ENCODE data around the gene CDC42BPB.

Gene CDC42BPB

GRCh38 chr14:103013028-103013427 is 44.3 kb downstream of the CDC42BPB start:
- ATAC-seq: no peak

DNA sequence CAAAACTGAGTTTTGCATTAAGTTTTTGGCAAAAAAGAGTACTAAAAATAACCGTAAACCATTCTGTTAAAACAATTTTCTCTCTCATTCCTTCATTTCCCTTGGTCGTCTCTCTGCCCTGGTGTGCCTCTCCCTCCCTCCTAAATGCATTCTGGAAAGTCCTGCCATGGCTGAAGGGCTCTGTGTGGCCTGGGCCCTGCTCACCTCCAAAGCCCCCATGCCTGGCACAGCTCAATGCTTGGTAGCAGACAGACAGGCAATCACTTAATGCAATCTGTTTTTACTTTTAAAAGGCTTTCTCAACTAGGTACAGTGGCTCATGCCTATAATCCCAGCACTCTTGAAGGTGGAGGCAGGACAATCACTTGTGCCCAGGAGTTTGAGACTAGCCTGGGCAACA is 47.8 kb downstream of the CDC42BPB start:
- ATAC-seq: no peak

DNA sequence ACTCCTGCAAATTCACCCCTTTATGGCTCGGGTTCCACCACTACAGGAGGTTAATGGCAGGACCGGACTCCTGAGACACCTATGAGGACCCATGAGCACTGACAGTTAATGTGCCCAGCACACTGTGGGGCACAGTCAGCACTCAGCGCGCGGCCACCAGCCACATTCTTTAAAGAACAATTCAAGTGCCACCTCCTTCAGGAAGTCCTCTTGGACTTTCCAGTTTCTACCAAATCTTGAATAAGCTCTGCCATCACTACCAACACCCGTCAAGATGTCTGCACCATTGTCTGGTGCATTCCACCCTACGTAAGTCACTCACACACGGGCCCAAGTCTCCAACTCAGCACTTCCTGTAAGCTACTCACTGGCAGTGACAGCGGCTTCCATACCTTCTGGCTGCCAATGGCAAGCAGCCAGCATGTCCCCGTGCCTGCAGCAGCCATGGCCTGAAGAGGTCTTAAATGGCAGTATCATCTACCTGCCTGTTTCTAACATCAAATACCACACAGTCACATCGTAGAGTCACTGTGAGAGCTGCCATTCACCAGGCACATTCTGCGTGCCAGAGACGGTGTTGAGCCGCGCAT is 48.5 kb downstream of the CDC42BPB start:
- no peak for ATAC-seq

- no peak for ATAC-seq
Observed at GRCh38 chr14:103008126-103008525, 49.2 kb downstream of the CDC42BPB start.

GRCh38 chr14:103007555-103007954 is 49.8 kb downstream of the CDC42BPB start:
- ATAC-seq: no peak

- ATAC-seq: no peak
Observed at GRCh38 chr14:103006991-103007520, 50.3 kb downstream of the CDC42BPB start.

DNA sequence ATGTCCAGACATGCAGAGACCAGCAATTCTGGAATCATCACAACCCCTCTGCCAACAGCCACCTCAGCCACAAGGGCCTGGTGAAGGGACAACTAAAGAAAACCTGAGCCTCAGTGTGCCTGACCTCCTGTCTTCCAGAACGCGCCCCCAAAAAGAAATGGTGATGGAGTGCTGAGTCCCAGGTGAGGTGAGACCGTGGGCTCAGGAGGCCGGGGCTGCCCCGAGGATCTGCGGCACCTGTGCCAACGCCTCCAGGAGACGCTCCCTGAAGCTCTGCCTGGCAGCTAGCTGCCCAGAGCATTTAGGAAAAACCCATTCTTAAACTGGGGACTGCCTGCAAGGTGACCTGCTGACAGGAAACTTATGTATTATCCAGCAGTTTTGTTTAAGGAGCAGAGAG is 51.2 kb downstream of the CDC42BPB start:
- no peak for ATAC-seq

DNA sequence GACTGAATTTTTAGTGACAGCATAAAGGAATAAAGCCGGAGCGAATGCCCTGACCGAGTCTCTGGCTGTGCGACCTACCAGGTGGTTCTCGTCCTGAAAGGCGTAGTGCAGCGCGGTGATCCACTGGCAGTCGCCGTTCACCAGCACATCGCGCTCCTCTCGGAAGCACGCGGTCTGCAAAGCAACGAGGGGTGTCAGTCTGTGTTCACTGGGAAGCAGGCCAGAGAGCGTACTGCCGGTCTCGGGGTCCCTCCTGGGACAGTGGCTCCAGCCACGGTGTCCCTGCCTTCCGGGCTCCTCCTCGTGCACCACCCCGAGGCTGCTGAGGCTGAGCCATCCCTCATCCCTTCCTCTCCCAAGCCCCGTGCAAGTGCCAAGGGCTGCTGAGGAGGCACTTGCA is 53.5 kb downstream of the CDC42BPB start:
- no peak for ATAC-seq

DNA sequence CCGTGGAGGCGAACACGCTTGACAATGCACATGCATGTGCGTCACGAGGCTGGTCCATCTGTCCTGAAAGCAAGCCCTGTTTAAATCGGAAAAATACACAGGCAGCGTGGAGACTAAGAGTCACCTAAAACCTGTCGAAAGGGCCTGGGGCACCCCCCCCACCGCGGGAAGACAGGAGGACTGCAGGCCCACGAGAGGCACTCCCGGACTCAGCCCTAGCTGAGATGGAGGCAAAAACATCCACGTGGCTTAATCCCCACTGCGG is 54.1 kb downstream of the CDC42BPB start:
- no peak for ATAC-seq

- no peak for ATAC-seq
Observed at GRCh38 chr14:103002578-103003350, 54.6 kb downstream of the CDC42BPB start.

DNA sequence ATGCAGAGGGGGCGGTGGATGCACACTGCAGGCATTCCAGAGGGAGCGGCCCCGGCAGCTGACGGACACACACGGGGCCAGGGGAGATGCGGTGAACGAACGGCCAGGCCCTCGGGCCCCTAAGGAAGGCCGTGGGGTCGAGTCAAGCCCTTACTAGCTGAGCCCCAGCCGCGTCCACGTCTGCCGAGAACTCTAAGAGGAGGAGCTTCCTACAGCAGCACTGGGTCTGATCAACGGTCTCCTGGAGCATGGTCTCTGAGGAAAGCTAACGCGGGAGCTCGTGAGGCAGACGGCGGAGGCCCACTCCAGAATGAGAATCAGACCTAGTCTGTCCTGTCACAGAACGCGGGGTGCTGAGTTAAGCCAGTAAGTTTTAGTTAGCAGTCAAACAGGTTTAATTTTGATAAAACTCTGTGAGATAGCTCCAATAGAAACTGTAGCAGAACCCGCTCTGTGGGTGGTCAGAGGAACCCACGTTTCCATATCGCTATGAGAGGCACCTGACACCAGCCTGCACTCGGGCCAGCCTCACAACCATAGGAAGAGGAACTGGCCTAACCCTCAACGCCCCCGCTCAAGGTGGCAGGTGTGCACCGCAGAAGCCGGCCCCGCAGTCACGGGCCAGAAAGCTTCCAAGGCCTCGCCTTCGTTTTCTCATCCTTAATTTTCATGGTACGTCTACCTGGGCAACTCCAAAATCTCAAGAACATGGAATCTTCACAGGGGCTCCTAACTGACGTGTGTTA is 55.5 kb downstream of the CDC42BPB start:
- no peak for ATAC-seq

- no peak for ATAC-seq
Observed at GRCh38 chr14:103001226-103001625, 56.1 kb downstream of the CDC42BPB start.

DNA sequence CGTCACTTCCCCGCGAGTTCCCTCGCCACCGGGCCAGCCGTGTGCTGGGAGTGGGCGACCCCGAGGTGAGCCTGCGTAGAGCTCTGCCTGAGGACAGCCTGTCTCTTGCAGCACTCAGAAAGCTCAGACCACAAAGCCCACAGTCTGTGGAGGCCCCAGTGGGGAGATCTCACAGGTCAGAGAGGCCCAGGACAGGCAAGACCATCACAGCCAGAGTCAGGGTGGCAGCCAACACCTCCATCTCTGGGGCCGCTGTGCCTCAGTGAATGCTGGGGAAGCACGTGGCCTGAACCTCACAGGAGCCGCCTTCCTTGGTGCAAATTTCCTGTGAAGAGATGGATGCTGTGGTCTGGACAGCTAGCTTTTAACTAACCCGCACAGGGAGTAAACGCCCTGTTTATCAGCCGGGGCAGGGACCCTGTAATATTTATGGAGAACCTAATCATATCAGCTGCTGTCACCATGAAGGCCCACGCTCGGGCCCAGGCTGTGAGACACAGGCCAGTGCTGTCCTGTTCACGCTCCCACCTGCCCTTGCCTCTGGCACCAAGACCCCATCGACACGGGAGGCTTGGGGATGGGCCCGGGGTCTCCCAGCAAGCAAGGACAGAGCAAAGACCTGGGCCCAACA is 56.9 kb downstream of the CDC42BPB start:
- no peak for ATAC-seq

DNA sequence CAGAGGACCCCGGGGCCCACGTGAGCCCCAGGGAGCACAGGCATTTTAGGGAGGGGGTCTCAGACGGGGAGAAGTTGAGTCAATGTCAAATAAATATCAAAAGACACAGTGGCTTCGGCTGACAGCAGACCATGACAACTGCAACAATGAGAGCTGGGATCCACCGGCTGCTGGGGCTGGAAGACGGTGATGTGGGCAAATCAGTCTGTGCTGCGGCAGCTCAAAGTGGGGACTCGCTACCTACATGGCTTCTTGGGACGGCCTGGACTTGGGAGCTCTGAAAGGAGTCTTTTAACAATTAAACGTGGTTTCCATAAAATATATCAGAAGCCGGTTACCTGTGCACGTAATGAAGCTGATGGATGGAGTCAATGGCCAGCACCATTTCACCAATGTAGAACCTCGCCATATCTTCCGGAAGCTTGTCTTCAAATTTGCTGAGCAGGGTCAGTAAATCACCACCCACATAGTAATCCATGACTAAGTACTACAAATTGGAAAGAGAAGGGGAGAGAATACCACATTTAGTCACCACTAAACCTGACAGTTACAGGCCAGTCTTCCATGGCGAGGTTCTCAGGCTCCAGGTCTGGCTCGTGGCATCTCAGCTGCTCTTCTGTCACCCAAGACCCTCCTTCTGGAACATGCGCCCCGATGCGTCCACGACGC is 58.0 kb downstream of the CDC42BPB start:
- ATAC-seq: no peak

GRCh38 chr14:102998393-102998792 is 59.0 kb downstream of the CDC42BPB start:
- ATAC-seq: no peak

- no peak for ATAC-seq
Observed at GRCh38 chr14:102996941-102997340, 60.4 kb downstream of the CDC42BPB start.

- ATAC-seq: no peak
Observed at GRCh38 chr14:102994689-102995088, 62.7 kb downstream of the CDC42BPB start.

DNA sequence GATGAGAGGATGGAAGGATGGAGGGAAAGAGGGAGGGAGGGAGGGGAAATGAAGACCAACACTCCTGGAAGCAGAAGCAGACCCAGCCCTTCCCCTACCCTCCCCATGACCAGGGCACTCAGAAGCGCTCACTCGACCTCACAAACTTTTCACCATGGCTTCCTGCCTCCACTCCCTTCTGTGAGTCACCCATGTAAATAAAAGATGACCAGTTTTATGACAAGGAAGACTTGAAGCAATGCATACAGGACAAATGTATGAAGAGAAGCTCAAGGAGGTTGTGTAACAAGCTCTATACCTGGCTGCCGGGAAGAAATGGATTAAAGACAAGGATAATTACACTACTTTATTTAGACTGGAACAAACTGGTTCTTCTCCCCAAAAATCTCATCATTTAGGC is 63.8 kb downstream of the CDC42BPB start:
- ATAC-seq: no peak

GRCh38 chr14:102991376-102991775 is 66.0 kb downstream of the CDC42BPB start:
- ATAC-seq: no peak

- no peak for ATAC-seq
Observed at GRCh38 chr14:102988054-102988453, 69.3 kb downstream of the CDC42BPB start.

- ATAC-seq: no peak
Observed at GRCh38 chr14:102986810-102987579, 70.4 kb downstream of the CDC42BPB start.

DNA sequence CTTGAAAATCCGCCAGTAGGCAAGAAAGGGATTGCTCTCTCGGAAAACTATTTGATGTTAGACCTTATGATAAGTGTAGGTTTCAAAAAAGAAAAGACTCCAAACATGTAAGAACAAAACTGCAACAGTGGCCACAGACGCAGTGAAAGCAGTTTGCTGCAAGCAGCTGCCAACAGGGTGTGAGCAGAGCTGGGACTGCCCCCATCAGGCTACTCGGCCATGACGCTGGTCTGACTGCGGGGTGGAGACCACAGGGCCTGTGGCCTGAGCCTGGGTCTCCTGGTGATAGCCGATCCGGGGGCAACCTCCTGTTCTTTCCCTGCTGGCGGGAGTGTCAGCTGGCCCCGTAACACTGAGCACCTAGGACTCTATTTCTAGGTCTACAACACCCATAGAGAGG is 71.7 kb downstream of the CDC42BPB start:
- no peak for ATAC-seq

Data from activated CD4-positive, CD25-positive, alpha-beta regulatory T cell treated with anti-CD3 and anti-CD28 coated beads, Interleukin-2, amount 50 U/mL, for 24 hours (primary cell).